K562 (cell line): ENCODE results near the gene SEPTIN1. TPM values are rescaled to one million over a fixed set of nuclear protein-coding genes. Genes with fewer than 3 reads are reported as not detected.
A peak's percentile ranks its signal among the peaks of the same experiment; 100 is the strongest.

Experiments
- E2F5 ChIP-seq: sonication (generic); formaldehyde crosslinking; IDR thresholded peaks from 2 replicates; pipeline ENCODE4 v1.8.0; 2022; ENCODE audit warnings: mild to moderate bottlenecking, missing genetic modification reagents
- E2F6 ChIP-seq, 2 experiments: IDR thresholded peaks; 2 replicates each; pipeline ENCODE4 v1.6.1; 2011; ENCODE audit warnings: borderline replicate concordance in 1 of 2, control low read depth in 1 of 2, low read depth in 1 of 2, low read length in 1 of 2, mild to moderate bottlenecking in 1 of 2, mixed read lengths in 1 of 2, moderate library complexity in 1 of 2; ENCODE audit not compliant: insufficient read depth in 1 of 2, insufficient read length in 1 of 2, poor library complexity in 1 of 2, severe bottlenecking in 1 of 2; ENCODE audit errors: extremely low read depth in 1 of 2
- ESRRA ChIP-seq: fragments of 450-650 bp; IDR thresholded peaks from 2 replicates; pipeline ENCODE4 v1.6.1; 2014; ENCODE audit warnings: low read depth, mild to moderate bottlenecking, moderate library complexity, borderline replicate concordance
- FOXA3 ChIP-seq, 2 experiments: fragments of 450-650 bp in 1 of 2; sonication (generic) in 1 of 2; formaldehyde crosslinking; IDR thresholded peaks in 1 of 2; conservative IDR thresholded peaks in 1 of 2; 2 replicates each; pipeline versions ENCODE4 v1.4.0 to v1.8.0; 2020 to 2022; ENCODE audit warnings: mild to moderate bottlenecking in 2 of 2, missing genetic modification reagents in 1 of 2
- HSF4 ChIP-seq: fragments of 250-450 bp; sonication (Bioruptor Pico); IDR thresholded peaks from 2 replicates; pipeline ENCODE4 v2.1.2; 2022; ENCODE audit warnings: mild to moderate bottlenecking, moderate library complexity, borderline replicate concordance
- KLF13 ChIP-seq: fragments of 450-650 bp; IDR thresholded peaks from 2 replicates; pipeline ENCODE4 v1.6.1; 2016; ENCODE audit warnings: missing genetic modification characterization, low read depth, mild to moderate bottlenecking, missing compliant biosample characterization, moderate library complexity, borderline replicate concordance
- MBD1 ChIP-seq: fragments of 250-450 bp; sonication (Bioruptor Pico); IDR thresholded peaks from 2 replicates; pipeline ENCODE4 v1.8.0; 2022; ENCODE audit warnings: inconsistent platforms
- MXD1 ChIP-seq: fragments of 250-450 bp; sonication (Bioruptor Pico); IDR thresholded peaks from 2 replicates; pipeline ENCODE4 v1.8.0; 2021; ENCODE audit warnings: borderline replicate concordance, mild to moderate bottlenecking, moderate library complexity; ENCODE audit not compliant: poor library complexity, severe bottlenecking
- NELFE ChIP-seq: IDR thresholded peaks from 2 replicates; pipeline ENCODE4 v1.6.1; 2011; ENCODE audit warnings: mild to moderate bottlenecking; ENCODE audit not compliant: insufficient read depth, insufficient read length
- SMAD1 ChIP-seq: fragments of 150-350 bp; IDR thresholded peaks from 2 replicates; pipeline ENCODE4 v1.6.1; 2014; ENCODE audit warnings: low read length, low read depth; ENCODE audit not compliant: partially characterized antibody
- SP1 ChIP-seq: sonication (generic); formaldehyde crosslinking; IDR thresholded peaks from 2 replicates; pipeline ENCODE4 v1.8.1; 2022; ENCODE audit warnings: mild to moderate bottlenecking, missing genetic modification reagents
- UBTF ChIP-seq, 2 experiments: IDR thresholded peaks; 2 replicates each; pipeline ENCODE4 v1.6.1; 2012; ENCODE audit warnings: improper control_type of control experiment in 2 of 2, low read depth in 2 of 2, low read length in 2 of 2, borderline replicate concordance in 1 of 2
- ZNF395 ChIP-seq: fragments of 200-800 bp; sonication (Bioruptor generic); IDR thresholded peaks from 2 replicates; pipeline ENCODE4 v1.6.1; 2017; ENCODE audit warnings: missing genetic modification characterization, missing compliant biosample characterization
- ZSCAN32 ChIP-seq: fragments of 450-650 bp; formaldehyde crosslinking; IDR thresholded peaks from 2 replicates; pipeline ENCODE4 v1.4.0; 2020; ENCODE audit warnings: mild to moderate bottlenecking, moderate library complexity
- polyA plus RNA-seq, 8 experiments: library from polyadenylated mRNA; depleted of rRNA in 4 of 8; stranded (reverse) in 5 of 8; unstranded in 3 of 8; fragments of >200 nt; fragmentation: Nextera tagmentation in 2 of 8; fragmentation: Illumina TruSeq in 1 of 8; extraction: Ambion mirVana in 2 of 8; extraction: Trizol in 1 of 8; gene quantifications; 2 replicates each; pipeline versions ENCODE4 v1.2.1 to v1.2.3, GENCODE V29; 2011 to 2014; ENCODE audit warnings: inconsistent platforms in 1 of 8, missing spikeins in 1 of 8
- total RNA-seq, 7 experiments: library from RNA; depleted of rRNA in 6 of 7; stranded (reverse); fragments of >200 nt in 6 of 7; fragmentation: Illumina TruSeq in 2 of 7; extraction: Trizol in 2 of 7; gene quantifications; 2 replicates each; pipeline versions ENCODE4 v1.2.1 to v1.2.3, GENCODE V29; 2011 to 2021; ENCODE audit warnings: low replicate concordance in 1 of 7

SEPTIN1 gene
- total and polyA plus RNA-seq, 9 of the 15 experiments (the other 6 are each of a cell fraction or from before 2014, with no cell fraction given) = 0.23 to 5.6 (median 1.7) TPM; not detected in 1

GRCh38 chr16:30395155-30395991 is 13.0 kb upstream of the SEPTIN1 start, which contains the start of gene ZNF48 (continued):
- TF ChIP-seq E2F5 (CRISPR knock-in tag) = peak; percentile 37; the same call in 1 of the 2 replicates
- peak; percentile 53 to 80; a peak in 1 of 4 replicates for TF ChIP-seq UBTF (IDR thresholded peaks at IDR 0.05; ENCODE audit: borderline replicate concordance in 1 of 2, low read depth in 2 of 2, low read length in 2 of 2)
- TF ChIP-seq MBD1 (CRISPR knock-in tag) = no peak
- TF ChIP-seq HSF4 (CRISPR knock-in tag) = no peak
- TF ChIP-seq FOXA3 (CRISPR knock-in tag; conservative IDR thresholded peaks at IDR 0.05 in 1 of 2, IDR thresholded peaks at IDR 0.05 in 1 of 2) = peak in 1 of 2 experiments; percentile 60; a peak in 1 of 4 replicates
- no peak for TF ChIP-seq KLF13
- TF ChIP-seq SMAD1 = no peak
- peak; percentile 35 to 74 for TF ChIP-seq E2F6 (IDR thresholded peaks at IDR 0.05; ENCODE audit: borderline replicate concordance in 1 of 2, extremely low read depth in 1 of 2, insufficient read depth in 1 of 2, insufficient read length in 1 of 2, low read depth in 1 of 2, low read length in 1 of 2, poor library complexity in 1 of 2, severe bottlenecking in 1 of 2)
- peak; percentile 54 for TF ChIP-seq MXD1
- TF ChIP-seq NELFE = no peak
- TF ChIP-seq SP1 (CRISPR knock-in tag) = no peak; the same call in 1 of the 2 replicates
- TF ChIP-seq ZNF395 = peak; percentile 88; the same call in 1 of the 2 replicates
- no peak for TF ChIP-seq ZSCAN32 (CRISPR knock-in tag)
- peak; percentile 63; the same call in 1 of the 2 replicates for TF ChIP-seq ESRRA
